Endothelial cell of umbilical vein (primary cell): ENCODE measurements around the gene CPLX1. TPM values are rescaled to one million over a fixed set of nuclear protein-coding genes. Genes with fewer than 3 reads are reported as not detected.

Experiments used
- BruUV-seq: library from RNA; stranded (reverse); fragments of 400-500 nt; replicated peaks from 2 replicates; lab custom pipeline; 2021; lab: Mats Ljungman, UMichigan
- CTCF ChIA-PET: fragments of 300-600, 350-600 bp; sonication (Branson Sonifier 250); formaldehyde crosslinking; loops from one replicate; lab custom pipeline; 2021; ENCODE audit warnings: antibody characterized with exemption, inconsistent platforms; lab: Charles Lee
- POLR2A ChIA-PET: fragments of 300-600, 350-600 bp; sonication (Branson Sonifier 250); formaldehyde crosslinking; loops from one replicate; lab custom pipeline; 2021; ENCODE audit warnings: antibody characterized with exemption, inconsistent platforms; lab: Charles Lee
- DNase-seq: peaks from one replicate; pipeline ENCODE4 v3.0.0-alpha.2; 2011; ENCODE audit warnings: low read depth, low spot score
- FAIRE-seq: peaks from 2 replicates; lab custom pipeline; 2011; peaks lifted over from hg19 to GRCh38; lab: Jason Lieb, UNC
- H2AFZ ChIP-seq: 2 replicates; pipeline ENCODE4 v1.6.0; 2012; ENCODE audit warnings: low read depth, low read length, control low read depth, inconsistent platforms
- H3K27ac ChIP-seq: 2 replicates; pipeline ENCODE4 v1.5.1; 2011; ENCODE audit warnings: low read depth, mild to moderate bottlenecking, control low read depth, low read length, moderate library complexity; ENCODE audit not compliant: insufficient read depth
- H3K27me3 ChIP-seq, 2 experiments: 2 replicates each; pipeline versions ENCODE4 v1.6.0 to v1.6.1; 2011; ENCODE audit warnings: low read length in 2 of 2, mixed read lengths in 1 of 2; ENCODE audit not compliant: control insufficient read depth in 2 of 2, insufficient read depth in 2 of 2
- H3K36me3 ChIP-seq, 2 experiments: 2 replicates in 1 of 2; 3 replicates in 1 of 2; pipeline ENCODE4 v1.5.1; 2011; ENCODE audit warnings: low read length in 2 of 2, mild to moderate bottlenecking in 1 of 2, moderate library complexity in 1 of 2; ENCODE audit not compliant: control insufficient read depth in 2 of 2, insufficient read depth in 2 of 2; ENCODE audit errors: extremely low read depth in 1 of 2
- H3K4me1 ChIP-seq: 3 replicates; pipeline ENCODE4 v1.5.1; 2011; ENCODE audit warnings: mild to moderate bottlenecking, low read length; ENCODE audit not compliant: control insufficient read depth, insufficient read depth; ENCODE audit errors: extremely low read depth
- H3K4me2 ChIP-seq: 2 replicates; pipeline ENCODE4 v1.6.1; 2011; ENCODE audit warnings: low read length, control low read depth, mixed read lengths; ENCODE audit not compliant: insufficient read depth
- H3K4me3 ChIP-seq, 3 experiments: fragments of 200-600 bp in 1 of 3; sonication (generic), shearing (Covaris generic) in 1 of 3; replicated peaks in 1 of 3; 2 replicates each; pipeline ENCODE4 v1.5.1; 2011 to 2016; ENCODE audit warnings: control low read depth in 3 of 3, low read length in 3 of 3, mild to moderate bottlenecking in 2 of 3, inconsistent platforms in 1 of 3, low read depth in 1 of 3, moderate library complexity in 1 of 3; ENCODE audit not compliant: insufficient read depth in 1 of 3
- H3K79me2 ChIP-seq: 2 replicates; pipeline ENCODE4 v1.6.0; 2012; ENCODE audit warnings: low read length, inconsistent platforms; ENCODE audit not compliant: control insufficient read depth, insufficient read depth
- H3K9ac ChIP-seq: replicated peaks from 2 replicates; pipeline ENCODE3; 2011; ENCODE audit warnings: low read length, control low read depth; ENCODE audit not compliant: insufficient read depth; ENCODE audit errors: extremely low read depth
- H3K9me1 ChIP-seq: replicated peaks from 3 replicates; pipeline ENCODE4 v1.6.0; 2011; ENCODE audit warnings: mild to moderate bottlenecking, low read length; ENCODE audit not compliant: control insufficient read depth, insufficient read depth; ENCODE audit errors: extremely low read depth
- H3K9me3 ChIP-seq: replicated peaks from 2 replicates; pipeline ENCODE4 v1.5.1; 2012; ENCODE audit warnings: low read length, inconsistent platforms; ENCODE audit not compliant: control insufficient read depth, insufficient read depth
- H4K20me1 ChIP-seq: replicated peaks from 2 replicates; pipeline ENCODE3; 2011; ENCODE audit warnings: mild to moderate bottlenecking, low read length; ENCODE audit not compliant: control insufficient read depth, insufficient read depth; ENCODE audit errors: extremely low read depth
- CTCF ChIP-seq, 2 donors: IDR thresholded peaks; 1 replicate in 1 of 2; 2 replicates in 1 of 2; pipeline ENCODE4 v1.5.1; 2011; ENCODE audit warnings: low read length in 2 of 2, mild to moderate bottlenecking in 2 of 2, moderate library complexity in 2 of 2, control low read depth in 1 of 2, inconsistent platforms in 1 of 2, low read depth in 1 of 2; ENCODE audit not compliant: insufficient read depth in 1 of 2; ENCODE audit errors: extremely low read depth in 1 of 2
- EZH2 ChIP-seq: IDR thresholded peaks from 2 replicates; pipeline ENCODE4 v1.6.1; 2012; ENCODE audit warnings: borderline replicate concordance, low read depth, mild to moderate bottlenecking, moderate library complexity, low read length, inconsistent platforms; ENCODE audit not compliant: severe bottlenecking
- FOS ChIP-seq: IDR thresholded peaks from 2 replicates; pipeline ENCODE4 v1.6.1; 2011; ENCODE audit warnings: mild to moderate bottlenecking, low read length, moderate library complexity, borderline replicate concordance; ENCODE audit not compliant: insufficient read depth
- GATA2 ChIP-seq: IDR thresholded peaks from 2 replicates; pipeline ENCODE4 v1.7.0; 2011; ENCODE audit warnings: low read depth, mild to moderate bottlenecking, moderate library complexity, mixed read lengths, low read length; ENCODE audit not compliant: insufficient read length, insufficient read depth
- JUN ChIP-seq: IDR thresholded peaks from 2 replicates; pipeline ENCODE4 v1.6.1; 2011; ENCODE audit warnings: borderline replicate concordance, low read depth; ENCODE audit not compliant: insufficient read length, insufficient read depth
- MAX ChIP-seq: IDR thresholded peaks from 2 replicates; pipeline ENCODE4 v1.6.1; 2011; ENCODE audit not compliant: insufficient read depth, insufficient read length
- MYC ChIP-seq: IDR thresholded peaks from one replicate; pipeline ENCODE4 v1.6.1; 2011; ENCODE audit warnings: mild to moderate bottlenecking, low read depth, low read length
- POLR2A ChIP-seq: IDR thresholded peaks from 2 replicates; pipeline ENCODE4 v1.6.1; 2012; ENCODE audit warnings: low read depth, mild to moderate bottlenecking, control low read depth, low read length
- POLR2AphosphoS5 ChIP-seq: IDR thresholded peaks from 2 replicates; pipeline ENCODE4 v1.6.1; 2012; ENCODE audit warnings: low read depth, mild to moderate bottlenecking, control low read depth, low read length, moderate library complexity; ENCODE audit not compliant: insufficient read depth
- dilution Hi-C: fragments of 300-500 bp; cut with MboI; formaldehyde crosslinking; loops from one replicate; pipeline ENCODE4 v1.15.0; 2019; ENCODE audit warnings: low sequenced_read_pairs; ENCODE audit not compliant: extremely low pct_ligation_motif_present
- intact Hi-C: fragments of 100-400 bp; cut with micrococcal nuclease; formaldehyde crosslinking; loops from one replicate; pipeline ENCODE4 v1.10.0; 2022
- polyA plus RNA-seq, 4 experiments: library from polyadenylated mRNA; depleted of rRNA in 3 of 4; stranded (reverse) in 3 of 4; unstranded in 1 of 4; fragments of >200 nt; gene quantifications; 2 replicates each; pipeline versions ENCODE4 v1.2.1 to v1.2.3, GENCODE V29; 2011 to 2012; ENCODE audit warnings: missing spikeins in 1 of 4
- total RNA-seq: library from RNA; stranded (reverse); gene quantifications from 2 replicates; pipeline ENCODE4 v1.2.3, GENCODE V29; 2021

CPLX1 gene
- total and polyA plus RNA-seq, 2 donors (not counting 3 experiments of a cell fraction or from before 2014, with no cell fraction given), result 1.0 to 1.8 TPM

GRCh38 chr4:832108-832507 lies 6.2 kb upstream of the CPLX1 start:
- POLR2A ChIA-PET, result no interaction called here
- H3K27ac ChIP-seq, result no peak overlapping the region
- intact Hi-C loops (no loop called here), dilution Hi-C loops (no loop called here)
- no peaks in the 10 kb centered on the region for H3K9me1 ChIP-seq
- TF ChIP-seq EZH2 (no peak), GATA2 (no peak), MYC (no peak), POLR2A (no peak), MAX (no peak), JUN (no peak), FOS (no peak), POLR2AphosphoS5 (no peak), CTCF (IDR thresholded peaks at IDR 0.05; ENCODE audit: extremely low read depth in 1 of 2, insufficient read depth in 1 of 2, low read depth in 1 of 2, low read length in 2 of 2) (no peak)
- DNase-seq (no peak), FAIRE-seq (no peak)
- H3K4me2 ChIP-seq, result no peak overlapping the region
- no peak overlapping the region for H2AFZ ChIP-seq
- no peaks in the 10 kb centered on the region for H3K4me1 ChIP-seq
- CTCF ChIA-PET, result no interaction called here
- H3K27me3 ChIP-seq, result peaks cover 8 to 10% of the 10 kb centered on the region in 2 experiments
- no TSS peak for BruUV-seq
- H3K36me3 ChIP-seq, result no peaks in the 10 kb centered on the region
- no peak overlapping the region for H3K4me3 ChIP-seq
- H3K9me3 ChIP-seq, result no peaks in the 10 kb centered on the region
- no peak overlapping the region for H3K9ac ChIP-seq
- no peaks in the 10 kb centered on the region for H4K20me1 ChIP-seq
- H3K79me2 ChIP-seq, result no peaks in the 10 kb centered on the region
